Kidney (tissue), 14 donors: ENCODE data around the gene PTRH2. TPM values are rescaled to one million over a fixed set of nuclear protein-coding genes. Genes with fewer than 3 reads are reported as not detected.

Experiments used
- DNase-seq, 5 donors: peaks; one replicate each; pipeline ENCODE4 v3.0.0-alpha.2; 2013 to 2020
- FAIRE-seq: peaks from 2 replicates; lab custom pipeline; 2012; peaks lifted over from hg19 to GRCh38; lab: Jason Lieb, UNC
- H3K27ac ChIP-seq, 2 donors: one replicate each; pipeline ENCODE4 v1.7.0; 2013; ENCODE audit warnings: low read depth in 2 of 2, low read length in 2 of 2, inconsistent platforms in 1 of 2
- H3K27me3 ChIP-seq: one replicate; pipeline ENCODE4 v1.7.1; 2013; ENCODE audit warnings: low read length, inconsistent platforms; ENCODE audit not compliant: control insufficient read depth, insufficient read depth
- H3K36me3 ChIP-seq, 3 donors: one replicate each; pipeline versions ENCODE4 v1.7.0 to v1.7.1; 2013; ENCODE audit warnings: low read length in 3 of 3, control low read depth in 1 of 3, inconsistent platforms in 1 of 3; ENCODE audit not compliant: insufficient read depth in 3 of 3, control insufficient read depth in 2 of 3
- H3K4me1 ChIP-seq, 3 donors: one replicate each; pipeline versions ENCODE4 v1.7.0 to v1.7.1; 2013; ENCODE audit warnings: low read length in 3 of 3, inconsistent platforms in 1 of 3, low read depth in 1 of 3; ENCODE audit not compliant: control insufficient read depth in 2 of 3, insufficient read depth in 2 of 3
- H3K4me3 ChIP-seq, 3 donors: one replicate each; pipeline versions ENCODE4 v1.7.0 to v1.8.1; 2013; ENCODE audit warnings: low read length in 3 of 3, control low read depth in 1 of 3, inconsistent platforms in 1 of 3
- H3K9ac ChIP-seq, 3 donors: one replicate each; pipeline versions ENCODE4 v1.7.0 to v1.7.1; 2013; ENCODE audit warnings: low read length in 3 of 3, control low read depth in 1 of 3, inconsistent platforms in 1 of 3
- H3K9me3 ChIP-seq, 3 donors: one replicate each; pipeline versions ENCODE4 v1.7.0 to v1.7.1; 2013; ENCODE audit warnings: low read length in 3 of 3, control low read depth in 1 of 3, inconsistent platforms in 1 of 3; ENCODE audit not compliant: control insufficient read depth in 2 of 3, insufficient read depth in 1 of 3
- intact Hi-C: fragments of 100-400 bp; cut with DNase I; formaldehyde crosslinking; loops from one replicate; pipeline ENCODE4 v1.11.1; 2022
- polyA plus RNA-seq: library from polyadenylated mRNA; stranded (reverse); fragments of 350-450 nt; fragmentation: Illumina TruSeq; extraction: RNeasy Lipid Tissue Mini Kit (QIAGEN cat#74804); gene quantifications from one replicate; pipeline ENCODE4 v1.2.3, GENCODE V29; 2014; ENCODE audit warnings: low read depth, low replicate concordance; ENCODE audit not compliant: insufficient read depth
- total RNA-seq: library from RNA; stranded (reverse); fragmentation: NEBNext Ultra II Directional; extraction: Animal tissue kit (Norgen Biotek cat#: 25700); gene quantifications from one replicate; pipeline ENCODE4 v1.2.1, GENCODE V29; 2021
- TF ChIP-seq, protein P1 (sequence below): IDR thresholded peaks from 3 replicates; pipeline ENCODE4 v1.5.1; 2012; ENCODE audit warnings: mild to moderate bottlenecking, moderate library complexity, borderline replicate concordance; ENCODE audit not compliant: insufficient read depth; ENCODE audit errors: extremely low read depth
- donor health status: control.
- donor health status: control.
- donor health status: control.
- donor health status: control.
- donor health status: control.
- donor health status: DM: yes; HTN: yes; CAD: no.
- donor health status: Normal renal cell carcinoma (clear cell type).

Gene PTRH2
- total and polyA plus RNA-seq, 2 donors from 2014 or later: 17.3 to 27.6 TPM

DNA sequence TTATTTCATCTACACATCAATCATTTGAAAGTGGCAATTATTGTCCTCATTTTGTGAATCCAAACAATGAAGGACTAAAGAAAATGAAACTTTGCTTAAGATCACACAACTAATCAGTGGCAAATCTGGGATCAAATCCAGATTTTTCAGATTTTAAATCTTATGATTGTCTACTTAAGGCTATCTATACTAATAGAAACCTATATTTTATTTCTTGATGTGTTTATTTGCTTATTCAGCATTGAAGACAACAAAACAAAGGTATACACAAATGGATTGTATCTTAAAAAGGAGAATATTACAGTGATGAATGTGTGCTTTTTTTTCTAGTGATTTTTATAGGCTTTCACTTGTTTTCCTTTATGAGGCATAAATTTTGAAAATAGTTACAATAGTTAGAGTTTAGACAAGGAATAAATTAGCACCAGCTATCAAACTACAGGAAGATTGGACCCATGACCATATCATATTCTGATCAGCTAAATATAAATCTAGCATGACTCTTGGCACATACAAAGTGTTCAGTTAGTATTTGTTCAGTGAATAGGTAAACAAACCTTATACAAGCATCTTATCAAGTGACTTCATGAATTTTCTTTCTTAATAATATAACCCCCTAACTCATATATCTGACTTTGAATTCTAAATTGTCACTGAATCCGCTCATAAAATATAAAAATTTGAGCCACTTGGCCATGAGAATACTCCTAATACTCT lies 20.7 kb upstream of the PTRH2 start:
- Histone ChIP-seq H3K27me3 (no peaks in the 10 kb centered on the region), H3K36me3 (no peaks in the 10 kb centered on the region), H3K9ac (no peak overlapping the region), H3K27ac (no peak overlapping the region), H3K9me3 (no peaks in the 10 kb centered on the region), H3K4me3 (no peak overlapping the region), H3K4me1 (no peaks in the 10 kb centered on the region)
- intact Hi-C loops: no loop called here
- no peak for FAIRE-seq
- no peak for DNase-seq
- TF ChIP-seq, protein P1, sequence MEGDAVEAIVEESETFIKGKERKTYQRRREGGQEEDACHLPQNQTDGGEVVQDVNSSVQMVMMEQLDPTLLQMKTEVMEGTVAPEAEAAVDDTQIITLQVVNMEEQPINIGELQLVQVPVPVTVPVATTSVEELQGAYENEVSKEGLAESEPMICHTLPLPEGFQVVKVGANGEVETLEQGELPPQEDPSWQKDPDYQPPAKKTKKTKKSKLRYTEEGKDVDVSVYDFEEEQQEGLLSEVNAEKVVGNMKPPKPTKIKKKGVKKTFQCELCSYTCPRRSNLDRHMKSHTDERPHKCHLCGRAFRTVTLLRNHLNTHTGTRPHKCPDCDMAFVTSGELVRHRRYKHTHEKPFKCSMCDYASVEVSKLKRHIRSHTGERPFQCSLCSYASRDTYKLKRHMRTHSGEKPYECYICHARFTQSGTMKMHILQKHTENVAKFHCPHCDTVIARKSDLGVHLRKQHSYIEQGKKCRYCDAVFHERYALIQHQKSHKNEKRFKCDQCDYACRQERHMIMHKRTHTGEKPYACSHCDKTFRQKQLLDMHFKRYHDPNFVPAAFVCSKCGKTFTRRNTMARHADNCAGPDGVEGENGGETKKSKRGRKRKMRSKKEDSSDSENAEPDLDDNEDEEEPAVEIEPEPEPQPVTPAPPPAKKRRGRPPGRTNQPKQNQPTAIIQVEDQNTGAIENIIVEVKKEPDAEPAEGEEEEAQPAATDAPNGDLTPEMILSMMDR: no peak

DNA sequence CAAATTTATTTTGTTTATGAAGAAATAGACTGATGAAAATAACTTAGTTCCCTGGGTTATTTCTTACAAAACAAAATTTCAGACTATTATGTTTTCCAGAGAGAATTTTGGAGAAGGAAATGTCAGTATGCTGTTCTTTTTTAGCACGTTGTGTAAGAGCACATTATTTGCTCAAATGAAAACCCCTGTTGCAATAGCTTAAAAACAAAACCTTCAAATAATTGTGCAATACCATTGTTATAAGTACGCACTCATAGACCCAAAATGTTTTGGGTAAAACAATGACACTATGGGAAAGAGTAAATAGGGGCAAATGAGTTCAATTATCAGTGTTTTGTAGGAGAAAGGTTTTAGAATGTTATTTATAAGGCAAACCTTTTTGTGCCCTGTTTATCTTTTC lies 18.5 kb upstream of the PTRH2 start:
- TF ChIP-seq, protein P1: no peak
- Histone ChIP-seq H3K9ac (no peak overlapping the region), H3K4me3 (no peak overlapping the region), H3K27me3 (no peaks in the 10 kb centered on the region), H3K4me1 (no peaks in the 10 kb centered on the region), H3K27ac (no peak overlapping the region), H3K9me3 (no peaks in the 10 kb centered on the region), H3K36me3 (no peaks in the 10 kb centered on the region)
- FAIRE-seq: no peak
- DNase-seq: no peak
- intact Hi-C loops: no loop called here

DNA sequence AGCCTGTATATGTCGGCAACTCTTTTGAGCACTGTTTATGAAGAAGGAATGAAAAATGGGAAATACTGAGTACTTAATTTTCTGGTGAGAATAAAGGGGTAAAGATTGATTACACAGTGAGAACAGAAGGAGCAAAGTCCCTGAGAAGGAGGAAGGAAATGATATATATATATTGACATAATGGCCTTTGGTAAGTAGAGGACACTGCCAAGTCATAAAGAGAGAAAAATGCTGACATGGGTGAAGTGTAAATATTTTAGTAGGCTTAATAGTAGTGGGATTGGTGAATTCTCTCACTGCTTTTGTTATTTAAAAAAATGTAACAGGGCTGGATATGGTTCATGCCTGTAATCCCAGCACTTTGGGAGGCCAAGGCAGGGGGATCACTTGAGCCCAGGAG lies 16.4 kb upstream of the PTRH2 start:
- DNase-seq (no peak), FAIRE-seq (no peak)
- intact Hi-C loops: no loop called here
- no peaks in the 10 kb centered on the region for H3K9me3 ChIP-seq
- no peaks in the 10 kb centered on the region for H3K27me3 ChIP-seq
- no peaks in the 10 kb centered on the region for H3K36me3 ChIP-seq
- no peak overlapping the region for H3K4me3 ChIP-seq
- H3K9ac ChIP-seq: no peak overlapping the region
- no peaks in the 10 kb centered on the region for H3K4me1 ChIP-seq
- no peak overlapping the region for H3K27ac ChIP-seq
- TF ChIP-seq, protein P1: no peak
